Kidney (tissue), 14 donors: Measurements from ENCODE around the gene COL4A5. TPM values are rescaled to one million over a fixed set of nuclear protein-coding genes. Genes with fewer than 3 reads are reported as not detected.

Experiments
- DNase-seq, 5 donors: peaks; one replicate each; pipeline ENCODE4 v3.0.0-alpha.2; 2013 to 2020
- FAIRE-seq: peaks from 2 replicates; lab custom pipeline; 2012; peaks lifted over from hg19 to GRCh38; lab: Jason Lieb, UNC
- H3K27ac ChIP-seq, 2 donors: one replicate each; pipeline ENCODE4 v1.7.0; 2013; ENCODE audit warnings: low read depth in 2 of 2, low read length in 2 of 2, inconsistent platforms in 1 of 2
- H3K27me3 ChIP-seq: one replicate; pipeline ENCODE4 v1.7.1; 2013; ENCODE audit warnings: low read length, inconsistent platforms; ENCODE audit not compliant: control insufficient read depth, insufficient read depth
- H3K36me3 ChIP-seq, 3 donors: one replicate each; pipeline versions ENCODE4 v1.7.0 to v1.7.1; 2013; ENCODE audit warnings: low read length in 3 of 3, control low read depth in 1 of 3, inconsistent platforms in 1 of 3; ENCODE audit not compliant: insufficient read depth in 3 of 3, control insufficient read depth in 2 of 3
- H3K4me1 ChIP-seq, 3 donors: one replicate each; pipeline versions ENCODE4 v1.7.0 to v1.7.1; 2013; ENCODE audit warnings: low read length in 3 of 3, inconsistent platforms in 1 of 3, low read depth in 1 of 3; ENCODE audit not compliant: control insufficient read depth in 2 of 3, insufficient read depth in 2 of 3
- H3K4me3 ChIP-seq, 3 donors: one replicate each; pipeline versions ENCODE4 v1.7.0 to v1.8.1; 2013; ENCODE audit warnings: low read length in 3 of 3, control low read depth in 1 of 3, inconsistent platforms in 1 of 3
- H3K9ac ChIP-seq, 3 donors: one replicate each; pipeline versions ENCODE4 v1.7.0 to v1.7.1; 2013; ENCODE audit warnings: low read length in 3 of 3, control low read depth in 1 of 3, inconsistent platforms in 1 of 3
- H3K9me3 ChIP-seq, 3 donors: one replicate each; pipeline versions ENCODE4 v1.7.0 to v1.7.1; 2013; ENCODE audit warnings: low read length in 3 of 3, control low read depth in 1 of 3, inconsistent platforms in 1 of 3; ENCODE audit not compliant: control insufficient read depth in 2 of 3, insufficient read depth in 1 of 3
- CTCF ChIP-seq: IDR thresholded peaks from 3 replicates; pipeline ENCODE4 v1.5.1; 2012; ENCODE audit warnings: mild to moderate bottlenecking, moderate library complexity, borderline replicate concordance; ENCODE audit not compliant: insufficient read depth; ENCODE audit errors: extremely low read depth
- intact Hi-C: fragments of 100-400 bp; cut with DNase I; formaldehyde crosslinking; loops from one replicate; pipeline ENCODE4 v1.11.1; 2022
- polyA plus RNA-seq: library from polyadenylated mRNA; stranded (reverse); fragments of 350-450 nt; fragmentation: Illumina TruSeq; extraction: RNeasy Lipid Tissue Mini Kit (QIAGEN cat#74804); gene quantifications from one replicate; pipeline ENCODE4 v1.2.3, GENCODE V29; 2014; ENCODE audit warnings: low read depth, low replicate concordance; ENCODE audit not compliant: insufficient read depth
- total RNA-seq: library from RNA; stranded (reverse); fragmentation: NEBNext Ultra II Directional; extraction: Animal tissue kit (Norgen Biotek cat#: 25700); gene quantifications from one replicate; pipeline ENCODE4 v1.2.1, GENCODE V29; 2021
- donor health status: control.
- donor health status: control.
- donor health status: control.
- donor health status: control.
- donor health status: control.
- donor health status: DM: yes; HTN: yes; CAD: no.
- donor health status: Normal renal cell carcinoma (clear cell type).

The COL4A5 gene
- total and polyA plus RNA-seq, 2 donors from 2014 or later, result 11.9 to 23.9 TPM

- H3K27me3 ChIP-seq, result no peaks in the 10 kb centered on the region
- no peaks in the 10 kb centered on the region for H3K4me1 ChIP-seq
- DNase-seq (no peak), FAIRE-seq (no peak)
- H3K27ac ChIP-seq, result no peak overlapping the region
- H3K36me3 ChIP-seq, result no peaks in the 10 kb centered on the region
- H3K9me3 ChIP-seq, result no peaks in the 10 kb centered on the region
- no peak overlapping the region for H3K9ac ChIP-seq
- no peak overlapping the region for H3K4me3 ChIP-seq
- intact Hi-C loops, result no loop called here
- no peak for TF ChIP-seq CTCF
These were observed 161.6 kb downstream of the COL4A5 start for GRCh38 chrX:108601276-108601675.

- Histone ChIP-seq H3K27ac (no peak overlapping the region), H3K4me1 (no peaks in the 10 kb centered on the region), H3K4me3 (no peak overlapping the region), H3K27me3 (no peaks in the 10 kb centered on the region), H3K9ac (no peak overlapping the region), H3K36me3 (no peaks in the 10 kb centered on the region), H3K9me3 (no peaks in the 10 kb centered on the region)
- no peak for DNase-seq
- intact Hi-C loops, result no loop called here
- no peak for TF ChIP-seq CTCF
- no peak for FAIRE-seq
These were observed 170.5 kb downstream of the COL4A5 start for GRCh38 chrX:108610141-108610540.

- no peak overlapping the region for H3K27ac ChIP-seq
- FAIRE-seq, result no peak
- H3K9ac ChIP-seq, result no peak overlapping the region
- no peak for DNase-seq
- H3K4me1 ChIP-seq, result no peaks in the 10 kb centered on the region
- no peaks in the 10 kb centered on the region for H3K27me3 ChIP-seq
- no peak overlapping the region for H3K4me3 ChIP-seq
- no peaks in the 10 kb centered on the region for H3K36me3 ChIP-seq
- intact Hi-C loops, result no loop called here
- H3K9me3 ChIP-seq, result no peaks in the 10 kb centered on the region
- TF ChIP-seq CTCF, result no peak
These were observed 175.0 kb downstream of the COL4A5 start for GRCh38 chrX:108614616-108615015.

- no peaks in the 10 kb centered on the region for H3K4me1 ChIP-seq
- DNase-seq, result no peak
- no peak overlapping the region for H3K4me3 ChIP-seq
- TF ChIP-seq CTCF, result no peak
- no peaks in the 10 kb centered on the region for H3K36me3 ChIP-seq
- FAIRE-seq, result no peak
- no peaks in the 10 kb centered on the region for H3K27me3 ChIP-seq
- intact Hi-C loops, result no loop called here
- H3K27ac ChIP-seq, result no peak overlapping the region
- no peaks in the 10 kb centered on the region for H3K9me3 ChIP-seq
- H3K9ac ChIP-seq, result no peak overlapping the region
These were observed 201.2 kb downstream of the COL4A5 start for GRCh38 chrX:108640817-108641216.
